ENCODE data around the gene BRK1.

Gene BRK1

GRCh38 chr3:10140996-10141546 lies 25.6 kb downstream of the BRK1 start:
- TF ChIP-seq TSHZ2 (CRISPR knock-in tag; IDR thresholded peaks at IDR 0.05) (no peak), ZFP3 (CRISPR knock-in tag; IDR thresholded peaks at IDR 0.05) (no peak)
- ATAC-seq = no peak

GRCh38 chr3:10142707-10143560 lies 27.5 kb downstream of the BRK1 start:
- no peak for ATAC-seq
- no peak for TF ChIP-seq ZFP30 (CRISPR knock-in tag; IDR thresholded peaks at IDR 0.05)
- no peak for TF ChIP-seq TSHZ2 (CRISPR knock-in tag; IDR thresholded peaks at IDR 0.05)
- no peak for TF ChIP-seq ZNF565 (CRISPR knock-in tag; conservative IDR thresholded peaks at IDR 0.05; ENCODE audit: low read depth)
- no peak for TF ChIP-seq GLIS3 (CRISPR knock-in tag; IDR thresholded peaks at IDR 0.05)
- TF ChIP-seq CREB5 (CRISPR knock-in tag; IDR thresholded peaks at IDR 0.05; ENCODE audit: low read depth) = no peak
- no peak for TF ChIP-seq PPARA (CRISPR knock-in tag; IDR thresholded peaks at IDR 0.05; ENCODE audit: borderline replicate concordance)
- no peak for TF ChIP-seq POU6F1 (CRISPR knock-in tag; IDR thresholded peaks at IDR 0.05; ENCODE audit: borderline replicate concordance, low read depth)
- TF ChIP-seq ESRRG (CRISPR knock-in tag; IDR thresholded peaks at IDR 0.05) = no peak

GRCh38 chr3:10145685-10146084 lies 30.2 kb downstream of the BRK1 start:
- TF ChIP-seq SNAI2 (CRISPR knock-in tag; IDR thresholded peaks at IDR 0.05) = no peak

GRCh38 chr3:10149226-10149625 lies 33.8 kb downstream of the BRK1 start:
- TF ChIP-seq ZNF70 (CRISPR knock-in tag; IDR thresholded peaks at IDR 0.05) (no peak), TSHZ2 (CRISPR knock-in tag; IDR thresholded peaks at IDR 0.05) (no peak), CREB5 (CRISPR knock-in tag; IDR thresholded peaks at IDR 0.05; ENCODE audit: low read depth) (no peak), ZNF8 (CRISPR knock-in tag; IDR thresholded peaks at IDR 0.05) (no peak), TCF4 (CRISPR knock-in tag; IDR thresholded peaks at IDR 0.05; ENCODE audit: borderline replicate concordance) (no peak), ARNTL (CRISPR knock-in tag; IDR thresholded peaks at IDR 0.05; ENCODE audit: borderline replicate concordance, low read depth) (no peak), ISL1 (CRISPR knock-in tag; IDR thresholded peaks at IDR 0.05) (no peak), PPARA (CRISPR knock-in tag; IDR thresholded peaks at IDR 0.05; ENCODE audit: borderline replicate concordance) (no peak)
- no peak for ATAC-seq

More at GRCh38 chr3:10145685-10146084, 30.2 kb downstream of the BRK1 start:
- ATAC-seq = no peak

Data from SK-N-SH treated with all-trans-retinoic acid at 6 μM for 48 hours (cell line).